ENCODE data around the gene ARL3. TPM values are rescaled to one million over a fixed set of nuclear protein-coding genes. Genes with fewer than 3 reads are reported as not detected.

ARL3 gene
- total RNA-seq, 6 experiments from 2014 or later: 13.2 to 18.4 (median 16.8) TPM

- no peak for TF ChIP-seq CTCF (IDR thresholded peaks at IDR 0.05)
- Mint-ChIP-seq H3K36me3 (ENCODE audit: low read depth) (peaks cover 14% of the 10 kb centered on the region), H3K27ac (no peak overlapping the region), H3K27me3 (ENCODE audit: insufficient read depth) (no peaks in the 10 kb centered on the region), H3K4me1 (ENCODE audit: low read depth) (peaks cover 20% of the 10 kb centered on the region), H3K9me3 (no peaks in the 10 kb centered on the region), H3K4me3 (no peak overlapping the region)
- DNase-seq: no peak
These were observed 44.2 kb upstream of the ARL3 start for GRCh38 chr10:102758240-102758932.

GRCh38 chr10:102757323-102757722, 43.1 kb upstream of the ARL3 start:
- Mint-ChIP-seq H3K4me3 (no peak overlapping the region), H3K36me3 (ENCODE audit: low read depth) (peaks cover 14% of the 10 kb centered on the region), H3K9me3 (no peaks in the 10 kb centered on the region), H3K4me1 (ENCODE audit: low read depth) (peaks cover 27% of the 10 kb centered on the region), H3K27me3 (ENCODE audit: insufficient read depth) (no peaks in the 10 kb centered on the region), H3K27ac (no peak overlapping the region)
- no peak for TF ChIP-seq CTCF (IDR thresholded peaks at IDR 0.05)
- DNase-seq: no peak

- peaks cover 4% of the 10 kb centered on the region for H3K36me3 Mint-ChIP-seq (ENCODE audit: low read depth)
- no peaks in the 10 kb centered on the region for H3K9me3 Mint-ChIP-seq
- no peaks in the 10 kb centered on the region; the same call in 1 of the 2 replicates for H3K27me3 Mint-ChIP-seq (ENCODE audit: insufficient read depth)
- H3K4me3 Mint-ChIP-seq: peak overlapping the region; percentile 60
- DNase-seq: no peak
- peaks cover 40% of the 10 kb centered on the region for H3K4me1 Mint-ChIP-seq (ENCODE audit: low read depth)
- no peak for TF ChIP-seq CTCF (IDR thresholded peaks at IDR 0.05)
- H3K27ac Mint-ChIP-seq: peak overlapping the region; percentile 84
These were observed 39.5 kb upstream of the ARL3 start for GRCh38 chr10:102753718-102754117.

GRCh38 chr10:102752934-102753664, 38.9 kb upstream of the ARL3 start:
- Mint-ChIP-seq H3K9me3 (no peaks in the 10 kb centered on the region), H3K4me3 (peak overlapping the region; percentile 60), H3K4me1 (ENCODE audit: low read depth) (peaks cover 40% of the 10 kb centered on the region), H3K27me3 (ENCODE audit: insufficient read depth) (no peaks in the 10 kb centered on the region; the same call in 1 of the 2 replicates), H3K36me3 (ENCODE audit: low read depth) (peaks cover 4% of the 10 kb centered on the region), H3K27ac (peak overlapping the region; percentile 84)
- peak; percentile 70 for DNase-seq
- TF ChIP-seq CTCF (IDR thresholded peaks at IDR 0.05): peak; percentile 82

GRCh38 chr10:102752266-102752930, 38.2 kb upstream of the ARL3 start:
- Mint-ChIP-seq H3K27ac (peak overlapping the region; percentile 84), H3K27me3 (ENCODE audit: insufficient read depth) (no peaks in the 10 kb centered on the region; the same call in 1 of the 2 replicates), H3K9me3 (no peaks in the 10 kb centered on the region), H3K4me1 (ENCODE audit: low read depth) (peaks cover 40% of the 10 kb centered on the region), H3K36me3 (ENCODE audit: low read depth) (peaks cover 4% of the 10 kb centered on the region), H3K4me3 (peak overlapping the region; percentile 60)
- no peak for TF ChIP-seq CTCF (IDR thresholded peaks at IDR 0.05)
- DNase-seq: peak; percentile 91
